NCI-H187 treated with DMSO at 0.1 percent for 48 hours (cell line): ENCODE measurements around the gene B3GNT3.

Experiments used
- DNase-seq: peaks from one replicate; lab custom pipeline; 2025; lab: John Stamatoyannopoulos, UW

B3GNT3 gene, protein sequence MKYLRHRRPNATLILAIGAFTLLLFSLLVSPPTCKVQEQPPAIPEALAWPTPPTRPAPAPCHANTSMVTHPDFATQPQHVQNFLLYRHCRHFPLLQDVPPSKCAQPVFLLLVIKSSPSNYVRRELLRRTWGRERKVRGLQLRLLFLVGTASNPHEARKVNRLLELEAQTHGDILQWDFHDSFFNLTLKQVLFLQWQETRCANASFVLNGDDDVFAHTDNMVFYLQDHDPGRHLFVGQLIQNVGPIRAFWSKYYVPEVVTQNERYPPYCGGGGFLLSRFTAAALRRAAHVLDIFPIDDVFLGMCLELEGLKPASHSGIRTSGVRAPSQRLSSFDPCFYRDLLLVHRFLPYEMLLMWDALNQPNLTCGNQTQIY

DNA sequence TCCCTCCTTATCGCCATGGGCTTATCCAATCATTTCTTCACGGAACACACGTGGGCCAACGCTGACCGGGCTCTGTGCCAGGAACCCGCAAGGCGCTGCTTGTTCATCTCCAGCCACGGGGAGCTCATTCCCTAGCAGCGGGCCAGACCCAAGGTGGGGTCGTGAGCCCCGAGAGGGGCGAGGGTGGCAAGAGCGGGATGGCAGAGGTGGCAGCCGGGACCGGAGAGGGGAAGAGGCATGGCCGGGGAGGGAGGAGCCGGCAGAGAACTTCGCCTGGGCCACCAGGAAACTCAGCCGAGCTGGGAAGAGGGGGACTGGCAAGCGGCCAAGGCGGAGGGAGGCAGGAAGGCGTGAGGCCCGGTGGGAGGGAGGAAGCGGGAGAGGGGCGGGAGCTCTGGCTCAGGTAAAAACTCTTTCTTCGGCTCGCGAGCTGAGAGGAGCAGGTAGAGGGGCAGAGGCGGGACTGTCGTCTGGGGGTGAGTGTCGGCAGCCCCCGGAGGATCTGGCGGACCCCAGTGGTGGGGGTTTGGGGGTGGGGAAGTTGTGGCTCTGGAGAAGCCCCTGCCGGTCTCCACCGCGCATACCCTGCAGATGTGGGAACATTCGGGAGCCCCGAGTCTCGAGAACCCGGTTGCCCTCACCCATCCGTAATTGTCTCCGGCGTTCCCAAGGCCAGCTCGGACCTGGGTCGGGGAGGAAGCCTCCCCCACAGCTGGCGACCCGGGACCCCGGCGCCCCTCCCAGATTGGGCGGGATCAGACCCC lies at the start of gene B3GNT3:
TSS of gene B3GNT3 (plus strand) at position 408 of the 764 bp plus-strand sequence. CDS start 12,670 bp downstream, outside the sequence.
- DNase-seq = no peak

DNA sequence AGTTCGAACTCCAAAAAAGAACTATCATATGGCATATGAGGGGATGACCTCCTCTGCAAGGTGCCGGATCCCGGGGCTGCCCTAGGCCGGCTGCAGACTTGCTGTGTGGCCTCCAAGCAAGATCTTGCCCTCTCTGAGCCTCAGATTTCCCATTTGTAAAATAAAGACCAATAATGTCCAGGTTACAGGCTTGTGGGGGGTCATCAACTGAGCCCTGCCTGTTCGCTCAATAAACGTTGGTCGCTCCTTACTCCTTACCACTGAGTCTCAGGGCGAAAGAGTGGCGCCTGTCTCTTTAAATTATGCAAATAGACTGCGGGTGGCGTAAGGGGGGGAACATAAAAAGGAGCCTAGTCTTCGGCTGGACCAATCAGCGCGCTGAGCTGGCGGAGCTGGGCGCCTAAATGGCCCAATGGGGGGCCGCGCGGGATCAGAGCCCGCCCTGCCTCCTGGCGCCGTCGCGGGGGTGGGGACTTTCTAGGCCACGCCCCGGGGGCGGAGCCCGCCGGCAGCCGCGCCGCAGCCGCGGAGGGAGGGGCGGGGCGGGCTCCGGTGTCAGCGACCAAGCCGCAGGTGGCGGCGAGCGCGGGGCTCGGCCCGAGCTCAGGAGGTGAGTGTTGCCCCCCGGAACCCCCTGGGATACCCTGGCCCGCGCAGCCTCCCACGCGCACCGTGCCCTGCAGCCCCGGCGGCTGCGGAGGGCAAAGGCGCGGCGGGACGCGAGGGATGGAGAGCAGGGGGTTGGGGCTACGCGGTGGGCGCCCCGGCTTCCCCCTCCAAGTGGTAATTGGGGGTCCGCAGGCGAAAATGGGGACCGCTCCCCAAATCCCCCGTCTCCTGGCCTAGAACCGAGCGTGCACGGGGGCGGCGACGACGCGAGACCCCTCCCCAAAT lies 47.5 kb upstream of the B3GNT3 start:
- peak; percentile 10 for DNase-seq

DNA sequence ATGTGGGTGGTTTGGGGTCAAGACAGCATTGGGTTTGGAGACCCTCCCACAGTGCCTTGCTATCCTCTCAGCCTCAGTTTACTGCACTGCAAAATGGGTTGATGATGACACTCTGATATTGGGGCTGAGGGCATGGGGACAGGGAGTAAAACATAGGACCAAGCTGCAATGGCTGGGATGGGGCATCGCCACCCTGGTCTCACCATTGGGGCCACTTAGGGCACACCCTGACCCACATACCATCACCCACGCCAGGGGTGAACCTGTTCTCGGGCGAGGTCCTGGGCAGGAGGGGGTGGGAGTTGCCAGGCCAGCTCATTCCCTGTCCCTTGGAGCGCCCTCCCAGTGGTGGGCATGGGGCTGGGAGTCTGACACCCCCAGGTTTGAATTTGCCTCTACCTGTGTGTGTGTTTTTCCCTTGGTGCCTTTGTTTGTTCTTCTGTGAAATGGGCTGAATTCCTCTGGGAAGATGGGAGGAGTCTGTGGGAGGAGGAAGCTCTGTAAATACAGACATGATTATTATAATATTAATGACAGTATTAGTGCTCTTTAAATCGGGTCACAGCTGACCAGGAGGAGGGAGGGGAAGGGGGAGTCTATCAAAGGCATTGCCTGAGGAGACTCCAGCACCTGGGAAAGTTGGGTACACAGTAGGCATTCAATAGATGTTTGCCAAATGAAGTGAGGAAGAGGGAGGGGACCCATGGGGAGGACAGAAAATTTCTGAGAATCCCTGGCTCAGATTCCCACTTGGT lies 45.9 kb upstream of the B3GNT3 start:
- DNase-seq = no peak

DNA sequence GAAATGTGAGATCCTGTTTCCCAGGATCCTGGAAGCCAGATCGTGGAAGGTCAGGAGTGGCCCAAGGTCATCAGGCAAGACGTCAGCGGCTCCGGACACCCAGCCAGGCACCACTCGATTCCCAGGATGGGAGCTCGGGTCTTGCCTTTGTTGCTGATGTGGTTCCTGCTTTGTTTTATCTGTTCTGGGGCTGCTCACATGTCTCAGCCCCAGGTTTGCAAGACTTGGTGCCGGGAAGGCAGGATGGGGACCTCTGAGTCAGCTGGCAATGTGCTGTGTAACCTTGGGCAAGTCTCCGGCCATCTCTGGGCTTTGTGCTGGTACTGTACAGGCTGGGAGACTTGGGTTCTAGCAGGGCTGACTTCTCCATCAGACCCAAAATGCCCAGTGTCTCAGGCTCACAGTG lies 45.0 kb upstream of the B3GNT3 start:
- DNase-seq = no peak

DNA sequence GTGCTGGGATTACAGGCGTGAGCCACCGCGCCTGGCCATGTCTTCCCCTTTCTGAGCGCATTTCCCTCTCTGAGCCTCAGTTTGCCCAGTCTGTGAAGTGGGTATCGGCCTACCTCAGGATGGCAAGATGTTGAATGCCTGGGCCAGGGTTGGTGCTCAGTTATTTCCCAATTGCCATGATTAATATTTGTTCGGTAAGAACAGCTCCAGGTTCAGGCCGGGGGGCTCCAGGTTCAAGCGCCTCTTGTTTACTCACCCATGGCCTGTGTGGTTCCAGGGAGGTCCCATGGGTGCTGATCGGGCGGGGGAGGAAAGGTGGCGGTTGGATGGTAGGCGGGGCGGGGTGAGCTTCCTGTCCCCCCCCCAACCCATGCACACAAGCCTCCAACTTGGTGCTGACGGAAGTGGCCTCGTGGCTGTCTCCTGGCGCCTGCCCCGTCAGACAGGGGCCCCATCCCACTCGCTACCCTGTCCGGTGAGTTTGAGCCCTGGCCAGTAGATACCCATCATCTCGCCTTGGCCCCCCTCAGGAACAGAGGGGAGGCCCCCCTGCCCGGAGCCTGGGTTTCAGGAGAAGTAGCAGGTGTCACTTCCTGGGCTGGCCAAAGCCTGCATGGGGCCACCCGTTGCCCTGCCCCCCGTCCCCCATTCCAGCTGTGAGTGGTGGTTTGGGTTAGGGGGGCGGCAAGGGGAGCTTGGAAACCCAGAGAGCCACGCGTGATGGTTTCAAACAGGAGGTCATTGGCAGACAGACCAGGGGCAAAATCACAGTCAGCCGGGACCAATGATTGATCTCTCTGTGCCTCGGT lies 43.6 kb upstream of the B3GNT3 start, which contains the start of gene FCHO1:
TSS of gene FCHO1 (plus strand) at position 375 of the 809 bp plus-strand sequence. CDS start 3,688 bp downstream, outside the sequence.
- DNase-seq = no peak

DNA sequence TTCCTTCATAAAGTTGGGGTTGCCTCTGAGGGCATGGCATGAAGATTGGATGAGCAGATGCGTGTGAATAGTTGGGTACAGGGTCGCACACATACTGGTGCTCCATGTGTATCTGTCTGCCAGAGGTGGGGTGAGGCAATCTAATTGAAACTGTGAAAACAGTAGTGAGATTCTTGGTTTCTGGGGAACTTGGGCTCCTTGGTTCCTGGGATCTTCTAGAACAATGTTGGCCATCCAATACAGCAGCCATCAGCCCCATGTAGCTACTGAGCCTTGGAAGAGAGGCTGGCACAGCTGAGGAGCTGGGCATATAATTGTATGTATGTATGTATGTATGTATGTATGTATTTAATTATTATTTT lies 43.0 kb upstream of the B3GNT3 start:
- no peak for DNase-seq

DNA sequence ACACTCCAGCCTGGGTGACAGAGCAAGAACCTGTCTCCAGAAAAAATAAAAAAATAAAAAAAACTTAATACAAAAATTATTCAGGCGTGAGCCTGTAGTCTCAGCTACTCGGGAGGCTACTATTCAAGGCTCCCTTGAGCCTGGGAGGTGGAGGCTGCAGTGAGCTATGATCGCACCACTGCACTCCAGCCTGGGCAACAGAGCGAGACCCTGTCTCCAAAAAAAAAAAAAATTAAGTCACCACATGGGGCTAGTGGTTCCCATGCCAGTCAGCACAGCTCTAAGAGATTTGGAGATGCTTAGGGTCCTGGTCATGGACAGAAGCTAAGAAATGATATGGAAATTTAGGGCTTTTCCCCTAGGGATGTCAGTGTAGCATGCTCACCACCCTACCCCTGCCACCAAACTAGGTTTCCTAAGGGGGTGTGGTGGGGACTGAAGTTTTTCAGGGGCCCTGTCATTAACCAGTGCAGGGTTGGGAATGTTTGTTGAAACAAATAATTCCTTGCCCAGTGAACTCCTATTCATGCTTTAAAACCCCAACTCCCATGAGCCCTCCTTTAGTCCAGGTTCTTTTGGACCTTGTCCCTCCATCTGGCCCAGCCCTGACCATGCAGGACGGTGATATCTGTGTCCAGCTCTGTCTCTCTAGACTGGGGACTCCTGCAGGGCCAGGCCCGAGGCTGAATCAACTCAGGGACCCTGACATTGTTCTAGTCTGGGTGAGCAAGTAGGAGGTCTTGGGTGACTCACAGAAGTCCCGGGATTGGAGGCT lies 41.9 kb upstream of the B3GNT3 start:
- DNase-seq = no peak

DNA sequence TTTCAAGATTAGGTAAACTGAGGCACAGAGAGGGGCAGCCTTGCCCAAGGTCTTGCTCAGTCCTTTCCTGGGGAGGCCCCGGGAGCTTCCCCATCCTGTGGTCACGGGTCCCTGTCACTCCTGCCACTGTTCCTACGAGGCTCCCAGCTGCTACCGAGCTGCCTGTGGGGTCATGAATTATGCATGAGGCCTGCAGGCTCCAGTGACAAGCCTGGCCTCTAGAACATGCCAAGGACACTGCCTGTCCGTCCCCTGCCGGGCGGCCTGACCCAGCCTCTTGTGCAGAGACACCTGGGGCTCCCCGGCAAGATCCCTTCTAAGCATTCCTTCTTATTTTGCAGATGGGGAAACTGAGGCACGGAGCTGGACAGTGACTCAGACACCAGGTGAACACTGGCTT lies 41.0 kb upstream of the B3GNT3 start:
- no peak for DNase-seq

DNA sequence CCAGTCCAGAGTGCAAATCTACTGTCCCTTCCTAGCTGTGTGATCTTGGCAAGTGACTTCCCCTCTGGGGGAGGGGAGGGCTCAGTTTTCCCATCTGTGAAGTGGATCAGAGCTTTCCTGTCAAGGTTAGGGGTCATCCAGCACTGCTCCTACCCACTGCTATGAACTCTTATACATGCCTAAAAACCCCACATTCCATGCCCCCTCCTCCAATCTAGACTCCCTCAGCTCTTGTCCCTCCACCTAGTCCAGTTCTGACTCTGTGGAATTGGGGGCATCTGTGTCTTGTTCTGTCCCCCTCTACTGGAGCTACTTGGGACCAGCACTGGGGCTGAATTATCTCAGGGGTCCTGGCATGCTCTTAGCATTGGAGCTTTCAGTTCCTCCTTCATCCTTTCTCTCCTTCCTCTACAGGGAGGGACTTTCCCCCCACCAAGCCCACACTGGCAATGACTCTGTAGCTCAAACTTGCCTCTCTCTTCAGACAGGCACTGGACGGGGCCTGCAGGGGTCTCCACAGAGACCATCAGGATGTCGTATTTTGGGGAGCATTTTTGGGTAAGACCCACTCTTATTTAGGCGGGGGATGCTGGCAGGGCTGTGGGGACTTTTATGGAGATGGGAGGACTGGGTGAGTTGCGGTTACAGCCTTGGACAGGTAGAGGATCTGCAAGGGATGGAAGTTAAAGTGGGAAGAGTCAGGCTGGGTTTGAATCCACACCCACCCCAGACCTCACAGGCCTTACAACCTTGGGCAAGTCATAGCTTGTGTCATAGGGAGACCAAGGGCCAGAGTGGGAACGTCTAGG lies 40.1 kb upstream of the B3GNT3 start:
- no peak for DNase-seq

DNA sequence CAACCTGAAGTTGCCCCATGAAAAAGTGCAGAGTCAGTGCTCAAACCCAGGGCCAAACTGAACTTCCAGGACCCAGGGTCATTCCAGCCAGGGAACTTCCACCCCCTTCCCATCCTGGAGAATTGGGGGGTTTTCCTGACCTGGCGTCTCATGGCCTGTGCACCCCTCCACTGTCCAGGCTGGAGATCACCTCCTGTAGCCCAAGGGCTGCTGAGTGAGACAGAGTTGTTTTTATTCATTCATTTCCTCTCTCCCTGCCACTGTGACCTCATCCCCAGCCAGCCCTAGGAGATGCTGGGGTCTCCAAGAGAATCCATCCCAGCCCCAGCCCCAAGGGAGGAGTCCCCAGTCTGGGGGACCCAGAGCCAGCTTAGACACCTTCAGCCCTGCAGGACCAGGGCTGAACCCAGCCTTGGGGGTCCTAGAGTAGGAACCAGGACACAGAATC lies 39.5 kb upstream of the B3GNT3 start:
- no peak for DNase-seq

DNA sequence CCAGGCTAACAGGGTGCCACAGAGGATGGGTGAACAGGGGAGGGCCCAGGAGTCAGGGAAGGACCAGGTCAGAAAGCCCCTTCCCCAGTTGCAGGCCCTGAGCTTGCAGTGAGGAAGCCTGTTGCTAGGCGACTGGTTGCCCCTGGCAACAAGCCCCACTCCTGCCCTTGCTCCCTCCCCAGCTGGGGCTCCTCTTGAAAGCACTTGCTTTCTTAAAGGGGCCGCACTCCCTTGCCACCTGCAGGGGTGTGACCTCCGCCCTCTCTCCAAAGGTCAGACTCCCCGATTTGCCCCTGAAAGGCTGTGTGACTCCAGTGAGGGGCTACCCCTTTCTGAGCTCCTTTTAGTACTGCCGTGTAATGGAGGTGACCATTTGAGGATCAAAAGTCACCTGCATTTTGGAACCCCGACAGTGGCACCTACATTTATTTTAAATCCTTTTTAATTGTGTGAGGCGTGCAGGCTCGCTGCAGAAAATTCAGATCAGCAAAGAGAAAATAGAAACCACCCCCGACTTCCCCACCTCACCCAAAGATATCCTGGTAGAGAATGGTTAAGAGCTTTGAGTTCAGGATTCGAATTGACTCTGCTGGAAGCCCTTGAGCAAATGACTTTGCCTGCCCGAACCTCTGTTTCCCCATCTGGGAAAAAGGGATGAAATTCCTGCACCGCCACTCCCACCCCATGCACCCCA lies 38.8 kb upstream of the B3GNT3 start:
- DNase-seq = no peak

DNA sequence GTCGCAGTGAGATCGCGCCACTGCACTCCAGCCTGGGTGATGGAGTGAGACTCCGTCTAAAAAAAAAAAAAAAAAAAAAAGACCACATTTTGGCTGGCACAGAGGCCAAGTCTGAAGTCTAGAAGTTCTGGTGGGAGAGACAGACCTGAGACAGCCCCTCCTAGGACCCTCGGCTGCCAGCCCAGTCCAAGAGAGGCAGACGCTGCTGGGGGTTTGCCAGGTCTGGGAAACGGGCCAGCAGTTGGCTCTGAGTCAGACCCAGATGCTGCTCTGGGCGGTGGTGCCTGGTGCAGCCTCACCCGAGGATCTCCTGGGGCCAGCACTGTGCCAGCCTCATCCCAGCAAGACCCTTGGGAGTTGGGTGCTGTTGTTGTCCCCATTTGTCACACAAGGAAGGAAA lies 37.8 kb upstream of the B3GNT3 start:
- no peak for DNase-seq

DNA sequence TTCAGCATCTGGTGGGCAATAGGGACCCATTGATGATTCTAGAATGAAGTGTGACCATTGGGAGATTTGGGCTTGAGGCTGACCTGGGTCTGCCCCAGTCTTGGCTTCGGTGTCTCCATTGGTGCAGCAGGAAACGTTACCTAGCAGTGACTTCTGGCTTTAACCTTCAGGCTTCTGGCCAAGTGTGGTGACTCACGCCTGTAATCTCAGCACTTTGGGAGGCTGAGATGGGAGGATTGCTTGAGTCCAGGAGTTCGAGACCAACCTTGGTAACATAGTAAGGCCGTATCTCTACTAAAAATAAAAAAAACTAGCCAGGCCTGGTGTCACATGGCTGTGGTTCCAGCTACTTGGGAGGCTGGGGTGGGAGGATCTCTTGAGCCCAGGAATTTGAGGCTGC lies 36.4 kb upstream of the B3GNT3 start:
- DNase-seq = no peak

DNA sequence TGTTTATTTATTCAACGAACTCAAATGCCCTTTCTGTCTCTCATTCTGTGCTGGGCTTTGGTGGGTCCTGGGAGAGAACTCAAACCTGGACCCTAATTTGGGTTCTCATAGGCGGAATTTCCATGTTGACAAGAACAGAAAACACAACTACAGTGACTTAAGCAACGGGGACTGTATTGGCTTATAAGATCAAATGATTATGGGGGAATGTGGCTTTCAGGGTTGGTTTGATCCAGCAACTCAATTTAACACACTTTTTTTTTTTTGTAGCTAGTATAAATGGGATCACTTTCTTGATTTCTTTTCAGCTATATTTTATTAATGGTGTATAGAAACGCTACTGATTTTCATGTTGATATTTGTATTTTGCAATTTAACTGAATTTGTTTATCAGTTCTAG lies 33.8 kb upstream of the B3GNT3 start:
- no peak for DNase-seq

DNA sequence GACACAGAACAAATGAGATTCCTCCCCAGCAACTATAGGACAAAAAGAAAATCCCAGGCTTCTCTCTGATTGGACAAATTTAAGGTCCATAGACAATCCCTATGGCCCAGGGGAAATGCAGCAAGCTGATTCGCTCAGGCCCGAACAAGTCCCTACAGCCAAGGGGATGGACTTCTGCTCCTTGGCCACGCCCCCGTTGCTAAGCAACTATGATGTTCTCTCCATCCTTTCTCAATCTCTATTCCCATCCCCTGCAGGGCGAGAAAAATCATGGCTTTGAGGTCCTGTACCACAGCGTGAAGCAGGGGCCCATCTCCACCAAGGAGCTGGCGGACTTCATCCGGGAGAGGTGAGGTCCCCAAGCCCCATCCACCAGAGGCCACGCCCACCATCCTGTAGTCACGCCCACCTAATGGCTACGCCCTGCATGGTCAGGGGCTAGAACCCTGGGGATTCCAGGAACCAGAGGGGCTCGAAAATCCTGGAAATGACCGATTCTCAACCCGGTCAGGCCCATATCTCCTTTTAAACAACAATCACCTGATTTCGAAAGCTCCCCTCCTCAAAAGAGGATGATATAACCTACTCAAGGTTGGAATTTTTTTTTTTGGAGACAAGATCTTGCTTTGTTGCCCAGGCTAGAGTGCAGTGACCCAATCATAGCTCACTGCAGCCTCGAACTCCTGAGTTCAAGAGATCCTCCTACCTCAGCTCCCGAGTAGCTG lies 32.3 kb upstream of the B3GNT3 start:
- DNase-seq = no peak

DNA sequence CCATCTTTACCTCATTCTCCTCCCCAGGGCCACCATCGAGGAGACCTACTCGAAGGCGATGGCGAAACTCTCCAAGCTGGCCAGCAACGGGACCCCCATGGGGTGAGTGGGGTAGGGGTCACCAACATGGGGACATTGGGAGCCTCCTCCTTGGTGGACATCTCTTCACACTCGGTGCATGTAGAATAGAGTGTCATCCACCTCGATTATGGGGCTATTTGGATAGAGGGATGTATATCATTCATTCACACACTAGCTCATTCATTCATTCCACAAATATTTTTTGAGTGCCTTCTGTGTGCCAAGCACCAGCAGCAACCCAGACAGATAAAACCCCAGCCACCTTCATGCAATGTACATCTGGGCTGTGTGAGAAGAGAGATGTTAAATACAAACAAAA lies 30.6 kb upstream of the B3GNT3 start:
- no peak for DNase-seq

DNA sequence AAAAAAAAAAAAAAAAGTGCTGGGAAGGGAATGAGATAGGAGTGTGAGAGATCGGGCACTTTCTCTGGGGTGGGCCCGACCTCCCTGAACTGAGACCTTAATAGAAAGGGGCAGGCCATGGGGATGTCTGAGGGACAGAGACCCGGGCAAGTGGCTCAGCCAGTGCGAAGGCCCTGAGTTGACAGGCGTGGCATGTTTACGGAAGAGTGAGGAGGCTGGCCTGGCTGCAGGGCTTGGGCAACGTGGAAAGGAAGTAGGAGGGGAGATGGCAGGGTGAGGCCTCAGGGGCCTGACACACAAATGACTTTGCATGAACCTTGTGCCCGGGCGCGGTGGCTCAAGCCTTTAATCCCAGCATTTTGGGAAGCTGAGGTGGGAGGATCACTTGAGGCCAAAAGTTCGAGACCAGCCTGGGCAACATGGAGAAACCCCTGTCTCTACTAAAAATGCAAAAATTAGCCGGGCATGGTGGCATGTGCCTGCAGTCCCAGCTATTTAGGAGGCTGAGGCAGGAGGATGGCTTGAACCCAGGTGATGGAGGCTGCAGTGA lies 29.8 kb upstream of the B3GNT3 start:
- DNase-seq = no peak
